GM10248 (cell line): ENCODE data around the gene FGF14.

ENCODE experiments used
- CTCF ChIA-PET: fragments of 300-600 bp; sonication (Branson Sonifier 250); formaldehyde crosslinking; extraction: SDS; loops from one replicate; lab custom pipeline; 2021; ENCODE audit warnings: antibody characterized with exemption; lab: Yijun Ruan, JAX
- POLR2A ChIA-PET: fragments of 350-650 bp; sonication (Branson Sonifier 250); formaldehyde crosslinking; extraction: SDS; loops from one replicate; lab custom pipeline; 2020; ENCODE audit warnings: antibody characterized with exemption; lab: Yijun Ruan, JAX
- DNase-seq: peaks from one replicate; pipeline ENCODE4 v3.0.0; 2012; ENCODE audit errors: extremely low spot score
- CTCF ChIP-seq: IDR thresholded peaks from 2 replicates; pipeline ENCODE4 v1.5.1; 2012; ENCODE audit warnings: mild to moderate bottlenecking, low read depth; ENCODE audit errors: extremely low read depth, missing control alignments, control extremely low read depth

FGF14 gene

GRCh38 chr13:101711307-101712025, 690.4 kb downstream of the FGF14 start:
- CTCF ChIA-PET = interaction anchor here (2.2 kb wide), 1 partner anchor 11 kb away, joined by 6 read pairs; no protein-coding TSS in a partner anchor
- DNase-seq = no peak
- POLR2A ChIA-PET = no interaction called here

GRCh38 chr13:101709952-101710351, 691.9 kb downstream of the FGF14 start:
- DNase-seq = no peak
- TF ChIP-seq CTCF = no peak
- CTCF ChIA-PET = interaction anchor here (2.2 kb wide), 1 partner anchor 9 kb away, joined by 6 read pairs; no protein-coding TSS in a partner anchor
- POLR2A ChIA-PET = no interaction called here

More at GRCh38 chr13:101711307-101712025, 690.4 kb downstream of the FGF14 start:
- no peak for TF ChIP-seq CTCF

GRCh38 chr13:101708115-101708514, 693.7 kb downstream of the FGF14 start:
- CTCF ChIA-PET = no interaction called here
- no peak for DNase-seq
- POLR2A ChIA-PET = no interaction called here
- TF ChIP-seq CTCF = no peak

GRCh38 chr13:101707659-101708058, 694.2 kb downstream of the FGF14 start:
- DNase-seq = no peak
- no peak for TF ChIP-seq CTCF
- POLR2A ChIA-PET = no interaction called here
- CTCF ChIA-PET = interaction anchor here (0.9 kb wide), 1 partner anchor 13 kb away, joined by 3 read pairs; no protein-coding TSS in a partner anchor

- POLR2A ChIA-PET = no interaction called here
- CTCF ChIA-PET = interaction anchor here (0.9 to 1.0 kb wide), 2 partner anchors 12 to 51 kb away, joined by 3 read pairs; no protein-coding TSS in a partner anchor
- no peak for DNase-seq
- no peak for TF ChIP-seq CTCF
Measured at GRCh38 chr13:101706651-101707050, 695.2 kb downstream of the FGF14 start.

GRCh38 chr13:101703838-101704237, 698.0 kb downstream of the FGF14 start:
- CTCF ChIA-PET = no interaction called here
- POLR2A ChIA-PET = no interaction called here
- no peak for TF ChIP-seq CTCF
- DNase-seq = no peak

GRCh38 chr13:101703081-101703480, 698.8 kb downstream of the FGF14 start:
- no peak for TF ChIP-seq CTCF
- CTCF ChIA-PET = no interaction called here
- POLR2A ChIA-PET = no interaction called here
- DNase-seq = no peak
